DOHH2 (cell line): ENCODE measurements around the gene CDH24.

ENCODE experiments used
- H3F3A ChIP-seq: fragments of 200-600 bp; sonication (generic), shearing (Covaris generic); 2 replicates; pipeline ENCODE4 v1.6.0; 2016; ENCODE audit warnings: antibody characterized with exemption, mild to moderate bottlenecking; ENCODE audit not compliant: control insufficient read depth, insufficient read depth
- H3K27ac ChIP-seq: fragments of 200-600 bp; sonication (generic); 2 replicates; pipeline ENCODE4 v1.5.1; 2014; ENCODE audit warnings: low read depth, mild to moderate bottlenecking, low read length, moderate library complexity
- H3K27me3 ChIP-seq: fragments of 200-600 bp; sonication (generic); 2 replicates; pipeline ENCODE4 v1.6.1; 2014; ENCODE audit warnings: mild to moderate bottlenecking, low read length, mixed read lengths; ENCODE audit not compliant: control insufficient read depth
- H3K36me3 ChIP-seq: fragments of 200-600 bp; sonication (generic); 2 replicates; pipeline ENCODE4 v1.6.1; 2014; ENCODE audit warnings: mild to moderate bottlenecking, low read length, moderate library complexity, mixed read lengths; ENCODE audit not compliant: control insufficient read depth
- H3K4me1 ChIP-seq: fragments of 200-600 bp; sonication (generic); 2 replicates; pipeline ENCODE4 v1.6.1; 2014; ENCODE audit warnings: mild to moderate bottlenecking, low read length, mixed read lengths; ENCODE audit not compliant: control insufficient read depth
- H3K4me2 ChIP-seq: fragments of 200-600 bp; sonication (generic); 2 replicates; pipeline ENCODE4 v1.6.0; 2014; ENCODE audit warnings: mild to moderate bottlenecking, low read length, moderate library complexity
- H3K4me3 ChIP-seq: fragments of 200-600 bp; sonication (generic); 2 replicates; pipeline ENCODE4 v1.5.1; 2014; ENCODE audit warnings: mild to moderate bottlenecking, low read length, mixed read lengths
- H3K79me2 ChIP-seq: fragments of 200-600 bp; sonication (generic); 2 replicates; pipeline ENCODE4 v1.6.1; 2014; ENCODE audit warnings: mild to moderate bottlenecking, low read length, mixed read lengths; ENCODE audit not compliant: control insufficient read depth
- H3K9me2 ChIP-seq: fragments of 200-600 bp; sonication (generic); replicated peaks from 2 replicates; pipeline ENCODE4 v1.6.1; 2014; ENCODE audit warnings: mild to moderate bottlenecking, low read length, mixed read lengths; ENCODE audit not compliant: control insufficient read depth
- H3K9me3 ChIP-seq: fragments of 200-600 bp; sonication (generic); 2 replicates; pipeline ENCODE4 v1.6.1; 2014; ENCODE audit warnings: antibody characterized with exemption, low read length, mixed read lengths; ENCODE audit not compliant: control insufficient read depth, insufficient read depth
- H4K20me1 ChIP-seq: fragments of 200-600 bp; sonication (generic); 2 replicates; pipeline ENCODE4 v1.6.0; 2014; ENCODE audit warnings: low read depth, mild to moderate bottlenecking, antibody characterized with exemption, low read length, moderate library complexity; ENCODE audit not compliant: control insufficient read depth, insufficient read depth
- CTCF ChIP-seq: fragments of 200-600 bp; sonication (generic); IDR thresholded peaks from one replicate; pipeline ENCODE4 v1.5.1; 2014; ENCODE audit warnings: antibody characterized with exemption, mild to moderate bottlenecking, low read depth, low read length; ENCODE audit not compliant: poor library complexity, severe bottlenecking
- EZH2phosphoT487 ChIP-seq: fragments of 200-600 bp; sonication (generic); IDR thresholded peaks from 2 replicates; pipeline ENCODE4 v1.6.1; 2017; ENCODE audit warnings: borderline replicate concordance, mild to moderate bottlenecking, antibody characterized with exemption, low read length, moderate library complexity, mixed read lengths

CDH24 gene

DNA sequence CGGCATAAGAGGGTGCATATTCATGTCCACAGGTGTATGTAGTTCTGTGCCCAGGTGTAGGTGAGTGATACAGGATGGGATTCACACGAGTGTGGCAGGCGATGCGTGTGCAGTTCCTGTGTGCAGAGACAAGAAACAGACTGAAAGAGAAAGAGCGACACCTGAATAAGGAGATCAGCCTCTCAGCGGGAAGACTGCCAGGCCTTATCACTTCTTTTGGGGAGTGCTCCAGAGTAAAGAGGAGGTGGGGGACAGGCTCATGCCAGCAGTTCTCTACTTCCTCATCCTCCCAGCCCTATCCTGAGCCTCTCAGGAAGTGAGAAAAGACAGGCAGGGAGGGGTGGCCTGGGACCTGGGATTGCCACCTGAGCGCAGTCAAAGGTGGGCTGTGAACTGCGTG, 12.5 kb downstream of the CDH24 start:
- Histone ChIP-seq H3K4me1 (no peaks in the 10 kb centered on the region), H3K36me3 (no peaks in the 10 kb centered on the region), H4K20me1 (no peaks in the 10 kb centered on the region), H3K9me2 (no peaks in the 10 kb centered on the region), H3K9me3 (no peaks in the 10 kb centered on the region), H3K4me2 (no peak overlapping the region), H3K79me2 (no peaks in the 10 kb centered on the region), H3K27ac (no peak overlapping the region), H3K4me3 (no peak overlapping the region), H3K27me3 (no peaks in the 10 kb centered on the region), H3F3A (no peaks in the 10 kb centered on the region)
- no peak for TF ChIP-seq EZH2phosphoT487
- no peak for TF ChIP-seq CTCF

DNA sequence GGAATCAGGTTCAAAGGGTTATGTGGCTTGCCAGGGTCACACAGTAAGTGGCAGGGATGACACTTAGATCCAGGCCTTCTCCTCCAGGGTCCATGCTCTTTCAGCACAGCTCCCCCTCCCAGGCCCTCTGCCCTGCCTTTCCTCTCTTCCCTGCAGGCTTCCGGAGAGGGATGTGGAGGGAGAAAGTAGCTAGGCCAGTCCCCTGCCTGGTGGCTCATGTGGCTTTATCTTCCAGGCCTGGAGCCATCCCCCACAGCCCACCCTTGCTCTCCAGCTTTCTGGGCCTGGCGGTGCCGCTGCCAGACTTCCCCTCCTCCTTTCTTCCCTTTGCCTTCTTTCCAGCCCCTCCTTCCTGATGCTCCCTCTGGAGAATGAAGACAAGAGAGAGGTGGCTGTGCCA, 13.6 kb downstream of the CDH24 start:
- Histone ChIP-seq H4K20me1 (no peaks in the 10 kb centered on the region), H3K27ac (no peak overlapping the region)
- TF ChIP-seq CTCF = no peak
- TF ChIP-seq EZH2phosphoT487 = no peak

DNA sequence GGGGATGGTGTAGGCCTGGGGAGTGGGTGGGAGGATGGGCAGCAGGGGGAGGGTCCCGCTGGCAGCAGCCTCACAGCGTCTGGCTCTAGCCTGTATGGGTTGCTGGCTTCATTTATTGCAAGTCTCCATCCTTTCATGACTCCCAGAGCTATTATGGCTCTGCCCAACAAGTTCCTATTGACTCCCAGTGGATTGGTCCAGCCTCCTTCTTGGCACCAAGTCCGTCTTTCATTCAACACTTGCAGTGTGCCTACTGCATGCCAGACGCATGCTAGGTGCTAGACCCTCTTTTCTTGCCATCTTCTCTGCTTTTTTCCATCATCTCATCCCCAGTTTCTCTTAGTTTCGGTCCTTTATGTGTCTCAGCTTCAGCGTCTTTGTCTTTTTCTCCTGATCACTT, 14.2 kb downstream of the CDH24 start:
- no peak for TF ChIP-seq EZH2phosphoT487
- no peaks in the 10 kb centered on the region for H3K27me3 ChIP-seq
- no peak overlapping the region for H3K27ac ChIP-seq

More for the DNA sequence above, 13.6 kb downstream of the CDH24 start:
- H3K4me1 ChIP-seq = no peaks in the 10 kb centered on the region
- H3K9me3 ChIP-seq = no peaks in the 10 kb centered on the region
- H3K4me3 ChIP-seq = no peak overlapping the region
- H3K79me2 ChIP-seq = no peaks in the 10 kb centered on the region
- no peaks in the 10 kb centered on the region for H3F3A ChIP-seq
- no peaks in the 10 kb centered on the region for H3K27me3 ChIP-seq
- H3K36me3 ChIP-seq = no peaks in the 10 kb centered on the region
- H3K9me2 ChIP-seq = no peaks in the 10 kb centered on the region
- no peak overlapping the region for H3K4me2 ChIP-seq

GRCh38 chr14:23042162-23042965, 15.0 kb downstream of the CDH24 start, which contains the start of gene PSMB11:
Gene PSMB11, plus strand, starts transcription at chr14:23042212. Its CDS starts 14 bp downstream, at chr14:23042226.
- Histone ChIP-seq H4K20me1 (no peaks in the 10 kb centered on the region), H3K27me3 (no peaks in the 10 kb centered on the region), H3K36me3 (no peaks in the 10 kb centered on the region), H3K4me2 (no peak within 1 kb of the TSS), H3K9me2 (no peaks in the 10 kb centered on the region), H3K79me2 (no peaks in the 10 kb centered on the region), H3K4me1 (no peaks in the 10 kb centered on the region), H3F3A (no peaks in the 10 kb centered on the region), H3K9me3 (no peaks in the 10 kb centered on the region), H3K27ac (no peak within 1 kb of the TSS), H3K4me3 (no peak within 1 kb of the TSS)
- no peak for TF ChIP-seq CTCF
- no peak for TF ChIP-seq EZH2phosphoT487

More for the DNA sequence above, 14.2 kb downstream of the CDH24 start:
- no peak overlapping the region for H3K4me3 ChIP-seq
- H4K20me1 ChIP-seq = no peaks in the 10 kb centered on the region
- no peaks in the 10 kb centered on the region for H3F3A ChIP-seq
- H3K4me2 ChIP-seq = no peak overlapping the region
- no peaks in the 10 kb centered on the region for H3K9me2 ChIP-seq
- no peaks in the 10 kb centered on the region for H3K79me2 ChIP-seq
- no peaks in the 10 kb centered on the region for H3K9me3 ChIP-seq
- no peaks in the 10 kb centered on the region for H3K36me3 ChIP-seq
- H3K4me1 ChIP-seq = no peaks in the 10 kb centered on the region
